Mesendoderm (in vitro differentiated cells): ENCODE results near the gene SSR3.

Experiments
- DNase-seq: peaks from one replicate; pipeline ENCODE4 v3.0.0; 2013
- H2AK5ac ChIP-seq: 2 replicates; pipeline ENCODE4 v1.6.1; 2013; ENCODE audit warnings: low read length, inconsistent platforms
- H2BK120ac ChIP-seq: 2 replicates; pipeline ENCODE4 v1.6.1; 2013; ENCODE audit warnings: low read depth, mild to moderate bottlenecking, low read length, moderate library complexity, mixed read lengths
- H2BK15ac ChIP-seq: replicated peaks from 2 replicates; pipeline ENCODE4 v1.6.1; 2013; ENCODE audit warnings: low read depth, mild to moderate bottlenecking, moderate library complexity
- H2BK5ac ChIP-seq: 2 replicates; pipeline ENCODE4 v1.6.1; 2013; ENCODE audit warnings: low read length, inconsistent platforms
- H3K18ac ChIP-seq: 2 replicates; pipeline ENCODE4 v1.6.1; 2013; ENCODE audit warnings: mild to moderate bottlenecking, low read length, mixed read lengths
- H3K23ac ChIP-seq: one replicate; pipeline ENCODE4 v1.6.1; 2013; ENCODE audit warnings: low read length
- H3K27ac ChIP-seq: 2 replicates; pipeline ENCODE4 v1.5.1; 2013; ENCODE audit warnings: low read depth, mild to moderate bottlenecking, inconsistent platforms, low read length, moderate library complexity
- H3K27me3 ChIP-seq: 2 replicates; pipeline ENCODE4 v1.6.1; 2013; ENCODE audit warnings: low read length, control low read depth, mild to moderate bottlenecking, inconsistent platforms; ENCODE audit not compliant: insufficient read depth, poor library complexity
- H3K36me3 ChIP-seq: 2 replicates; pipeline ENCODE4 v1.6.1; 2013; ENCODE audit warnings: low read length, inconsistent platforms; ENCODE audit not compliant: control insufficient read depth, insufficient read depth
- H3K4ac ChIP-seq: one replicate; pipeline ENCODE4 v1.6.1; 2013; ENCODE audit warnings: low read depth, mild to moderate bottlenecking, low read length, moderate library complexity
- H3K4me1 ChIP-seq: 2 replicates; pipeline ENCODE4 v1.6.1; 2013; ENCODE audit warnings: low read depth, low read length, inconsistent platforms; ENCODE audit not compliant: control insufficient read depth
- H3K4me2 ChIP-seq: 2 replicates; pipeline ENCODE4 v1.6.1; 2013; ENCODE audit warnings: low read length
- H3K4me3 ChIP-seq: 2 replicates; pipeline ENCODE4 v1.5.1; 2013; ENCODE audit warnings: mild to moderate bottlenecking, low read length
- H3K56ac ChIP-seq: one replicate; pipeline ENCODE4 v1.6.1; 2013; ENCODE audit warnings: low read length
- H3K79me1 ChIP-seq: 2 replicates; pipeline ENCODE4 v1.6.1; 2013; ENCODE audit warnings: low read length, inconsistent platforms
- H3K79me2 ChIP-seq: 2 replicates; pipeline ENCODE4 v1.6.1; 2013; ENCODE audit warnings: mild to moderate bottlenecking, low read length; ENCODE audit not compliant: control insufficient read depth, insufficient read depth
- H3K9ac ChIP-seq: 2 replicates; pipeline ENCODE4 v1.6.1; 2013; ENCODE audit warnings: low read length, inconsistent platforms
- H4K5ac ChIP-seq: one replicate; pipeline ENCODE4 v1.6.1; 2013; ENCODE audit warnings: low read length
- H4K8ac ChIP-seq: one replicate; pipeline ENCODE4 v1.6.1; 2013; ENCODE audit warnings: low read depth, mild to moderate bottlenecking, control low read depth, low read length, moderate library complexity
- WGBS: extraction: QIAGEN DNeasy Blood & Tissue Kit; methylation state at CpG from one replicate; pipeline ENCODE4 v1.1.7; 2013; ENCODE audit warnings: low lambda C conversion rate, missing lambda C conversion rate; ENCODE audit not compliant: insufficient coverage; ENCODE audit errors: extremely low coverage; 5-methylcytosine and 5-hydroxymethylcytosine counted together

Gene SSR3

GRCh38 chr3:156516961-156517360 is 38.0 kb downstream of the SSR3 start:
- Histone ChIP-seq H4K5ac (no peak overlapping the region), H3K4ac (no peak overlapping the region), H3K27me3 (no peaks in the 10 kb centered on the region), H2BK15ac (no peak overlapping the region), H2AK5ac (no peak overlapping the region), H3K79me2 (no peaks in the 10 kb centered on the region), H3K36me3 (no peaks in the 10 kb centered on the region), H2BK5ac (no peak overlapping the region), H3K4me3 (no peak overlapping the region), H3K79me1 (no peaks in the 10 kb centered on the region), H3K23ac (no peak overlapping the region), H4K8ac (no peak overlapping the region), H3K18ac (no peak overlapping the region), H3K4me1 (no peaks in the 10 kb centered on the region), H3K27ac (no peak overlapping the region), H3K56ac (no peak overlapping the region), H3K9ac (no peak overlapping the region), H3K4me2 (no peak overlapping the region), H2BK120ac (no peak overlapping the region)
- no peak for DNase-seq
- WGBS = no CpG with 5 or more reads among the region's 1 CpG

GRCh38 chr3:156516284-156516683 is 38.6 kb downstream of the SSR3 start:
- Histone ChIP-seq H3K9ac (no peak overlapping the region), H3K79me1 (no peaks in the 10 kb centered on the region), H3K23ac (no peak overlapping the region), H2BK120ac (no peak overlapping the region), H3K18ac (no peak overlapping the region), H3K4me2 (no peak overlapping the region), H2AK5ac (no peak overlapping the region), H3K4me3 (no peak overlapping the region), H3K4ac (no peak overlapping the region), H3K27ac (no peak overlapping the region), H3K79me2 (no peaks in the 10 kb centered on the region), H3K36me3 (no peaks in the 10 kb centered on the region), H3K27me3 (no peaks in the 10 kb centered on the region), H3K4me1 (no peaks in the 10 kb centered on the region), H4K5ac (no peak overlapping the region), H3K56ac (no peak overlapping the region), H2BK5ac (no peak overlapping the region), H2BK15ac (no peak overlapping the region), H4K8ac (no peak overlapping the region)
- WGBS = no CpG with 5 or more reads among the region's 3 CpGs
- DNase-seq = no peak

GRCh38 chr3:156513619-156514018 is 41.3 kb downstream of the SSR3 start:
- Histone ChIP-seq H3K4me2 (no peak overlapping the region), H4K8ac (no peak overlapping the region), H3K27me3 (no peaks in the 10 kb centered on the region), H3K79me1 (no peaks in the 10 kb centered on the region), H3K4me1 (no peaks in the 10 kb centered on the region), H3K79me2 (no peaks in the 10 kb centered on the region), H3K9ac (no peak overlapping the region), H4K5ac (no peak overlapping the region), H3K18ac (no peak overlapping the region), H3K56ac (no peak overlapping the region), H2AK5ac (no peak overlapping the region), H2BK120ac (no peak overlapping the region), H3K23ac (no peak overlapping the region), H2BK5ac (no peak overlapping the region), H3K4ac (no peak overlapping the region), H2BK15ac (no peak overlapping the region), H3K36me3 (no peaks in the 10 kb centered on the region), H3K27ac (no peak overlapping the region), H3K4me3 (no peak overlapping the region)
- DNase-seq = no peak
- no CpG with 5 or more reads among the region's 5 CpGs for WGBS

- Histone ChIP-seq H3K56ac (no peak overlapping the region), H3K23ac (no peak overlapping the region), H2BK5ac (no peak overlapping the region), H3K79me2 (no peaks in the 10 kb centered on the region), H3K4me3 (no peak overlapping the region), H3K4ac (no peak overlapping the region), H3K79me1 (no peaks in the 10 kb centered on the region), H4K8ac (no peak overlapping the region), H2BK15ac (no peak overlapping the region), H3K27ac (no peak overlapping the region), H3K4me2 (no peak overlapping the region), H3K4me1 (no peaks in the 10 kb centered on the region), H3K27me3 (no peaks in the 10 kb centered on the region), H3K18ac (no peak overlapping the region), H2AK5ac (no peak overlapping the region), H2BK120ac (no peak overlapping the region), H3K36me3 (no peaks in the 10 kb centered on the region), H4K5ac (no peak overlapping the region), H3K9ac (no peak overlapping the region)
- no peak for DNase-seq
- no CpG with 5 or more reads among the region's 2 CpGs for WGBS
These were observed 42.8 kb downstream of the SSR3 start for GRCh38 chr3:156511987-156512677.

- Histone ChIP-seq H3K27ac (no peak overlapping the region), H3K79me1 (no peaks in the 10 kb centered on the region), H3K36me3 (no peaks in the 10 kb centered on the region), H3K27me3 (no peaks in the 10 kb centered on the region), H3K18ac (no peak overlapping the region), H3K23ac (no peak overlapping the region), H2BK5ac (no peak overlapping the region), H3K4me1 (no peaks in the 10 kb centered on the region), H3K79me2 (no peaks in the 10 kb centered on the region), H4K5ac (no peak overlapping the region), H3K4me3 (no peak overlapping the region), H3K9ac (no peak overlapping the region), H4K8ac (no peak overlapping the region), H2AK5ac (no peak overlapping the region), H3K4me2 (no peak overlapping the region), H3K4ac (no peak overlapping the region), H2BK120ac (no peak overlapping the region), H2BK15ac (no peak overlapping the region), H3K56ac (no peak overlapping the region)
- no CpG with 5 or more reads among the region's 5 CpGs for WGBS
- DNase-seq = peak; percentile 59
These were observed 45.4 kb downstream of the SSR3 start for GRCh38 chr3:156509189-156510174.
